Measurements from ENCODE around the gene ARVCF.

The ARVCF gene

DNA sequence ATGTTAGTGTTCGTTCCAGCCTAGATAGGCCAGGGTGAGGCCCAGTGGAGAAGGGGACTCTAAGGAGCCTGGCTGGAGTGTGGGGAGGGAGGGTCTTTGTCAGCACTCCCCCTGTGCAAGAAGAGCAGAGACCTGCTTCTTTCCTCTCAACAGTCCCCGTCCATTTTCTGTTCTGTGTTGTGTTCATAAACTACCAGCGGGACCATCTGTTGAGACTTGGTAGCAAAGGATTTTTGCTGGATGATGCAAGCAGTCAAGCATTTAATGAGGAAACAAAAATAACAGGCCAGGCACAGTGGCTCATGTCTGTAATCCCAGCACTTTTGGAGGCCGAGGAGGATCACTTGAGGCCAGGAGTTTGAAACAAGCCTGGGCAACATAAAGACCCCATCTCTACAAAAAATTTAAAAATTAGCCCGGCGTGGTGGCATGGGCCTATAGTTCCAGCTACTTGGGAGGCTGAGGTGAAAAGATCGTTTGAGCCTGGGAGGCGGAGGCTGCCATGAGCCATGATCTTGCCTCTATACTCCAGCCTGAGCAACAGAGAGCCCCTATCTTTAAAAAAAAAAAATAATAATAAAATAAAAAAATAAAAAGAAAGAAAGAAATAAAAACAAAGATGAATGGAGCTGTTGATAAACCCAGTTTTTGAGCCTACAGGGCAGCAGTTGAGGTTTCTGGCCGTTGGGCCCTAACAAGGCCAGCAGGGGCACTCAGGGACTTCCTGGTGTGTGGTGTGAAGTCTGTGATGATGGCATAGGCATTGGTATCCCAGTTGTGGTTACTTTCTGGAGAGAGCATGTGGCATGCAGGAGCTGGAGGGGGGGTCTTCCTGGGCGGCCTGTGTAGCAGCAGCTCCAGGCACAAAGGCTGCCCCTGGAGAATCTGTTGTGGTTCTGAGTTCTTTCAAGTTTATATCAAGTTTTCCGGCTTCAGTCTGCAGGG lies 73.3 kb downstream of the ARVCF start:
- Histone ChIP-seq H3K27me3 (ENCODE audit: insufficient read depth, poor library complexity, severe bottlenecking) (no peaks in the 10 kb centered on the region), H3K4me3 (replicated peaks; ENCODE audit: insufficient read depth, low read length) (peak overlapping the region; percentile 74), H3K27ac (replicated peaks) (peak overlapping the region; percentile 93)
- TF ChIP-seq POLR2AphosphoS5 (IDR thresholded peaks at IDR 0.05; ENCODE audit: low read depth) (peak; percentile 50), GABPA (IDR thresholded peaks at IDR 0.05; ENCODE audit: low read depth) (no peak)
- peak; percentile 38 to 72 for DNase-seq (ENCODE audit: low read depth in 1 of 2, low spot score in 1 of 2)

DNA sequence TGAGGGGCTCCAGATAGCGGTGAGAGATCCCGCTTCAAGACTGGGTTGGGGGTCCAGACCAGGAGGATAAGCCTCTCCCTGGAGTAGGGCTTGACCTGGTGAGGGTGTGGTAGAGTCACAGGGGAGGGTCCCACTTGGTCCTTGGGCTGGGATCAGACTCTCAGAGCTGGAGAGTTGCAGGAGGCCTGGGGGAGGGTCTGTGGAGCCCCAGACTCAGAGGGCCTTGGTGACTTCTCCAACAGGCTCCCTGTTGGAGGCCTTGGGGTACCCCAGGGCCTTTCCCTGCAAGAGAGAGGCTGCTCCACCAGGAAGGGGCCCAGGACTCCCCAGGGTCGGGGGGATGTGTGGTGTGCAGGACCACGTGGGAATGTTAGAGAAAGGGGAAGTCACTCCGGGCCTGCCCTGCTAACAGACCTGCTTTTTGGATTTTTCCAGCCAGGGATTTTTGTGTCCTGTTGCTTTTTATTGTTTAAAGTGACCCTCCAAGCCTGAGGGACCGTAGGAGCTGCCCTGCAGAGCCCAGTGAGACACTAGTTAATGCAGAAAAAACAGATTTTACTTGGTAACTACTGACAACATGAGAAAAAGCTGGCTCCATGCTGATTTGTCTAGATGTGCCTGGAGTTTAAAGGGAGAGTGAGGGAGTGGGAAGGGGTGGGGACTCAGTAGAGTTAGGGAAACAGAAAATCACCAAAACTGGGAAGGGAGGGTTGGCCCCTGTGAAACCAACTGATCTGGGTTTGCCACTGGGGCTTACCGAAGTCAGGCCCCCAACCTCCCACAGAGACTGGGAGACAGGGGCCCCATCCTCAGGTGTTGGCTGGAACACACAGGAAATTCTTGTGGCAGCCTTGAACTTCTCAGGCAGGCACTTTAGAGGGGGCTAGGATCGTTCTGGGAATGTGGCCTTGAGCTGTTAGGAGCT lies 74.2 kb downstream of the ARVCF start:
- Histone ChIP-seq H3K27me3 (ENCODE audit: insufficient read depth, poor library complexity, severe bottlenecking) (no peaks in the 10 kb centered on the region), H3K4me3 (replicated peaks; ENCODE audit: insufficient read depth, low read length) (peak overlapping the region; percentile 74), H3K27ac (replicated peaks) (peak overlapping the region; percentile 93)
- TF ChIP-seq GABPA (IDR thresholded peaks at IDR 0.05; ENCODE audit: low read depth) (no peak), SPI1 (IDR thresholded peaks at IDR 0.05; ENCODE audit: borderline replicate concordance, low read depth) (peak; percentile 95), POLR2AphosphoS5 (IDR thresholded peaks at IDR 0.05; ENCODE audit: low read depth) (peak; percentile 73; the same call in 1 of the 2 replicates)
- peak; percentile 72 to 74 for DNase-seq (ENCODE audit: low read depth in 1 of 2, low spot score in 1 of 2)

DNA sequence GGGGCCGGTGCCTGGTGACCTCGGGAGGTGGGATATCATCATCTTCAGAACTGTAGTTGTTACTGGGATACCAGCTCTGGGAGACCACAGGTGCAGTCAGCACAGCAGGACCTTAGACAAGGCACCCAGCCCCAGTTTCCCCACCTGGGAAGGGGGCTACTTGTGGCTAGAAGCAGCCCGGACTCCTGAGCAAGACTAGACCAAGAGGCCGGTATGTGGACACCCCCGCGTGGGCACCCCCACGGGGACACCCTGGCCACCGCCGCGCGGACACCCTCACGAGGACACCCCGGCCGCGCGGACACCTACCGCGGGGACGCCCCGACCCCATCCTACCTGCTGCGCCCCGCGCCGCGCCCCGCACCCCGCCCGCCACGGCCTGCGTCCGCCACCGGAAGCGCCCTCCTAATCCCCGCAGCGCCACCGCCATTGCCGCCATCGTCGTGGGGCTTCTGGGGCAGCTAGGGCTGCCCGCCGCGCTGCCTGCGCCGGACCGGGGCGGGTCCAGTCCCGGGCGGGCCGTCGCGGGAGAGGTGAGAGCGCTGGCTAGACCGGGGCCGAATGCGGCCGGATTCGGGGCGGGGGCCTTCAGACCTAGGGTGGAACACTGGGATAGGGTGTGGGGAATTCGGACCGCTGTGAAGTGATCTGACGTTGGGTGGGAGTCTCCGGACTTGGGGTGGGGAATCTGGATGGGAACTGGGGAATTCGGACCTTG lies 75.1 kb downstream of the ARVCF start, which contains the start of the genes COMT and TXNRD2:
Gene COMT, plus strand, starts transcription at position 408 of the 718 bp plus-strand sequence. CDS start 20,755 bp downstream, outside the sequence.
Gene TXNRD2, minus strand, starts transcription at position 454 of the 718 bp plus-strand sequence. Its CDS starts 15 bp downstream, at position 439.
- peak within 1 kb of the TSS; percentile 74 for H3K4me3 ChIP-seq (replicated peaks; ENCODE audit: insufficient read depth, low read length)
- no peak for TF ChIP-seq SPI1 (IDR thresholded peaks at IDR 0.05; ENCODE audit: borderline replicate concordance, low read depth)
- TF ChIP-seq, protein P1, sequence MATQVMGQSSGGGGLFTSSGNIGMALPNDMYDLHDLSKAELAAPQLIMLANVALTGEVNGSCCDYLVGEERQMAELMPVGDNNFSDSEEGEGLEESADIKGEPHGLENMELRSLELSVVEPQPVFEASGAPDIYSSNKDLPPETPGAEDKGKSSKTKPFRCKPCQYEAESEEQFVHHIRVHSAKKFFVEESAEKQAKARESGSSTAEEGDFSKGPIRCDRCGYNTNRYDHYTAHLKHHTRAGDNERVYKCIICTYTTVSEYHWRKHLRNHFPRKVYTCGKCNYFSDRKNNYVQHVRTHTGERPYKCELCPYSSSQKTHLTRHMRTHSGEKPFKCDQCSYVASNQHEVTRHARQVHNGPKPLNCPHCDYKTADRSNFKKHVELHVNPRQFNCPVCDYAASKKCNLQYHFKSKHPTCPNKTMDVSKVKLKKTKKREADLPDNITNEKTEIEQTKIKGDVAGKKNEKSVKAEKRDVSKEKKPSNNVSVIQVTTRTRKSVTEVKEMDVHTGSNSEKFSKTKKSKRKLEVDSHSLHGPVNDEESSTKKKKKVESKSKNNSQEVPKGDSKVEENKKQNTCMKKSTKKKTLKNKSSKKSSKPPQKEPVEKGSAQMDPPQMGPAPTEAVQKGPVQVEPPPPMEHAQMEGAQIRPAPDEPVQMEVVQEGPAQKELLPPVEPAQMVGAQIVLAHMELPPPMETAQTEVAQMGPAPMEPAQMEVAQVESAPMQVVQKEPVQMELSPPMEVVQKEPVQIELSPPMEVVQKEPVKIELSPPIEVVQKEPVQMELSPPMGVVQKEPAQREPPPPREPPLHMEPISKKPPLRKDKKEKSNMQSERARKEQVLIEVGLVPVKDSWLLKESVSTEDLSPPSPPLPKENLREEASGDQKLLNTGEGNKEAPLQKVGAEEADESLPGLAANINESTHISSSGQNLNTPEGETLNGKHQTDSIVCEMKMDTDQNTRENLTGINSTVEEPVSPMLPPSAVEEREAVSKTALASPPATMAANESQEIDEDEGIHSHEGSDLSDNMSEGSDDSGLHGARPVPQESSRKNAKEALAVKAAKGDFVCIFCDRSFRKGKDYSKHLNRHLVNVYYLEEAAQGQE (IDR thresholded peaks at IDR 0.05; ENCODE audit: insufficient replicate concordance, low read depth): peak; percentile 7
- H3K27me3 ChIP-seq (ENCODE audit: insufficient read depth, poor library complexity, severe bottlenecking): no peaks in the 10 kb centered on the region
- DNase-seq (ENCODE audit: low read depth in 1 of 2, low spot score in 1 of 2): peak; percentile 60 to 64
- peak within 1 kb of the TSS; percentile 93 for H3K27ac ChIP-seq (replicated peaks)

DNA sequence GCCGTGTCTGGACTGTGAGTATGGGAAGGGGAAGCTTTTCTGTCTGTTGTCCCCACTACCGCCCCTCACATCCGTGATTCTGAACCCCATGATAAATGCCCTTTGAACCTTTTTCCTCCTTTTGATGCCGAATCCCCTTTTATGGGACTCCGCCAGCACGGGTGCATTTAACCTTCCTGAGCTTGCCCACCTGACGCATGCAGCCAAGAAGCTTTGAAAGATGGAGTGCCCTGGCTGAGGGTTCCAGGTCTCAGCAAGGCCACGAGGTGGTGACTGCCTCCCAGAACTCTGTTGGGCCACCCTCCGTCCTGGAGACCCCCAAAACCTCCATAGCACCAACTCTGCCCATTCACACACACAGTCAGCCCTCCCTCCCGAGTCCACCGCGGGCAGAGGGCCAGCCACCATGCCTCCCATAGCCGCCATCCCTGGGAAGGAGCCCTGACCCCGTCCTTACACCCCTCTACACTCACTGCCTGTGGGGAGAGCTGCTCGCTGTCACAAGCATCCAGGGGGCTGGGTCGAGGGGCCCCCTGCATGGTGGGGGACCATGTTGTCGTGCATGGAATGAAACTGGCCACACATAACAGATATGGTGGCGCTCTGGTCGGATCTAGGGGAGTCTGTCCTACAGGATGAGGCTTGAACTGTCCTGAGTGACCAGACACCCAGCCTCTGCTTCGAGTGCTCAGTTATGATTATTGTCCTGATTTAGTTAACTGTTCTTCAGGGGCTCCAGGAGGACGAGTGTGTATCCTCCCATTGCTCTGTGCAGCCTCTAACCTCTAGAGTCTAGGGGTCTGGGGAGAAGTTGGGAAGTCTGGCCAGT lies 75.9 kb downstream of the ARVCF start:
- TF ChIP-seq POLR2AphosphoS5 (IDR thresholded peaks at IDR 0.05; ENCODE audit: low read depth): no peak
- TF ChIP-seq, protein P2, sequence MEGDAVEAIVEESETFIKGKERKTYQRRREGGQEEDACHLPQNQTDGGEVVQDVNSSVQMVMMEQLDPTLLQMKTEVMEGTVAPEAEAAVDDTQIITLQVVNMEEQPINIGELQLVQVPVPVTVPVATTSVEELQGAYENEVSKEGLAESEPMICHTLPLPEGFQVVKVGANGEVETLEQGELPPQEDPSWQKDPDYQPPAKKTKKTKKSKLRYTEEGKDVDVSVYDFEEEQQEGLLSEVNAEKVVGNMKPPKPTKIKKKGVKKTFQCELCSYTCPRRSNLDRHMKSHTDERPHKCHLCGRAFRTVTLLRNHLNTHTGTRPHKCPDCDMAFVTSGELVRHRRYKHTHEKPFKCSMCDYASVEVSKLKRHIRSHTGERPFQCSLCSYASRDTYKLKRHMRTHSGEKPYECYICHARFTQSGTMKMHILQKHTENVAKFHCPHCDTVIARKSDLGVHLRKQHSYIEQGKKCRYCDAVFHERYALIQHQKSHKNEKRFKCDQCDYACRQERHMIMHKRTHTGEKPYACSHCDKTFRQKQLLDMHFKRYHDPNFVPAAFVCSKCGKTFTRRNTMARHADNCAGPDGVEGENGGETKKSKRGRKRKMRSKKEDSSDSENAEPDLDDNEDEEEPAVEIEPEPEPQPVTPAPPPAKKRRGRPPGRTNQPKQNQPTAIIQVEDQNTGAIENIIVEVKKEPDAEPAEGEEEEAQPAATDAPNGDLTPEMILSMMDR (IDR thresholded peaks at IDR 0.05; ENCODE audit: insufficient read depth, low read length): no peak
- TF ChIP-seq, protein P1 (IDR thresholded peaks at IDR 0.05; ENCODE audit: insufficient replicate concordance, low read depth): no peak
- TF ChIP-seq SPI1 (IDR thresholded peaks at IDR 0.05; ENCODE audit: borderline replicate concordance, low read depth): no peak
- TF ChIP-seq GABPA (IDR thresholded peaks at IDR 0.05; ENCODE audit: low read depth): no peak
- Histone ChIP-seq H3K27me3 (ENCODE audit: insufficient read depth, poor library complexity, severe bottlenecking) (no peaks in the 10 kb centered on the region), H3K27ac (replicated peaks) (peak overlapping the region; percentile 93), H3K4me3 (replicated peaks; ENCODE audit: insufficient read depth, low read length) (peak overlapping the region; percentile 74)
- no peak for DNase-seq (ENCODE audit: low read depth in 1 of 2, low spot score in 1 of 2)

Measured in HL-60 (cell line).